ENCODE results near the gene NKIRAS1.

Gene NKIRAS1

GRCh38 chr3:23916886-23917678 lies at the start of gene NKIRAS1, which contains the start of gene RPL15:
TSS of gene NKIRAS1 (minus strand) at chr3:23916990. CDS start at chr3:23910904, 6,086 bp downstream.
TSS of gene RPL15 (plus strand) at chr3:23917132. CDS start at chr3:23917860, 728 bp downstream.
- H3K27me3 ChIP-seq (ENCODE audit: control insufficient read depth in 5 of 5, insufficient read depth in 4 of 5, low read length in 5 of 5), result no peaks in the 10 kb centered on the region

GRCh38 chr3:23966328-23966727 lies 49.5 kb upstream of the NKIRAS1 start:
- Histone ChIP-seq H3K4me3 (ENCODE audit: low read depth in 1 of 5, low read length in 5 of 5) (no peak overlapping the region), H3K9me3 (ENCODE audit: control insufficient read depth in 5 of 5, low read length in 5 of 5) (no peaks in the 10 kb centered on the region), H3K27ac (ENCODE audit: low read depth, low read length) (no peak overlapping the region), H3K4me1 (ENCODE audit: control insufficient read depth in 5 of 5, insufficient read depth in 5 of 5, low read length in 5 of 5) (no peaks in the 10 kb centered on the region), H3K36me3 (ENCODE audit: control insufficient read depth in 5 of 5, insufficient read depth in 5 of 5, low read length in 5 of 5) (peaks cover 47 to 74% (median 50%) of the 10 kb centered on the region in 5 donors), H3K9ac (ENCODE audit: low read length in 5 of 5) (peak overlapping the region in 2 of 5 donors; percentile 13 to 27), H3K27me3 (ENCODE audit: control insufficient read depth in 5 of 5, insufficient read depth in 4 of 5, low read length in 5 of 5) (no peaks in the 10 kb centered on the region)

More at GRCh38 chr3:23916886-23917678, at the start of gene NKIRAS1, which contains the start of gene RPL15:
- peak within 1 kb of the TSS; percentile 91 to 99 (median 96) for H3K4me3 ChIP-seq (ENCODE audit: low read depth in 1 of 5, low read length in 5 of 5)
- H3K36me3 ChIP-seq (ENCODE audit: control insufficient read depth in 5 of 5, insufficient read depth in 5 of 5, low read length in 5 of 5), result peaks cover 17 to 30% (median 23%) of the 10 kb centered on the region in 5 donors
- peak within 1 kb of the TSS; percentile 92 for H3K27ac ChIP-seq (ENCODE audit: low read depth, low read length)
- peak within 1 kb of the TSS; percentile 74 to 99 (median 88) for H3K9ac ChIP-seq (ENCODE audit: low read length in 5 of 5)
- H3K4me1 ChIP-seq (ENCODE audit: control insufficient read depth in 5 of 5, insufficient read depth in 5 of 5, low read length in 5 of 5), result peaks cover 2 to 35% (median 27%) of the 10 kb centered on the region in 5 donors
- no peaks in the 10 kb centered on the region for H3K9me3 ChIP-seq (ENCODE audit: control insufficient read depth in 5 of 5, low read length in 5 of 5)

- Histone ChIP-seq H3K27ac (ENCODE audit: low read depth, low read length) (no peak overlapping the region), H3K9me3 (ENCODE audit: control insufficient read depth in 5 of 5, low read length in 5 of 5) (no peaks in the 10 kb centered on the region), H3K4me1 (ENCODE audit: control insufficient read depth in 5 of 5, insufficient read depth in 5 of 5, low read length in 5 of 5) (no peaks in the 10 kb centered on the region), H3K36me3 (ENCODE audit: control insufficient read depth in 5 of 5, insufficient read depth in 5 of 5, low read length in 5 of 5) (peaks cover 44 to 82% (median 62%) of the 10 kb centered on the region in 5 donors), H3K4me3 (ENCODE audit: low read depth in 1 of 5, low read length in 5 of 5) (no peak overlapping the region), H3K27me3 (ENCODE audit: control insufficient read depth in 5 of 5, insufficient read depth in 4 of 5, low read length in 5 of 5) (no peaks in the 10 kb centered on the region), H3K9ac (ENCODE audit: low read length in 5 of 5) (no peak overlapping the region)
Observed at GRCh38 chr3:23964537-23965235, 47.9 kb upstream of the NKIRAS1 start.

- Histone ChIP-seq H3K36me3 (ENCODE audit: control insufficient read depth in 5 of 5, insufficient read depth in 5 of 5, low read length in 5 of 5) (peaks cover 41 to 79% (median 56%) of the 10 kb centered on the region in 5 donors), H3K9ac (ENCODE audit: low read length in 5 of 5) (no peak overlapping the region), H3K27me3 (ENCODE audit: control insufficient read depth in 5 of 5, insufficient read depth in 4 of 5, low read length in 5 of 5) (no peaks in the 10 kb centered on the region), H3K4me3 (ENCODE audit: low read depth in 1 of 5, low read length in 5 of 5) (no peak overlapping the region), H3K9me3 (ENCODE audit: control insufficient read depth in 5 of 5, low read length in 5 of 5) (no peaks in the 10 kb centered on the region), H3K4me1 (ENCODE audit: control insufficient read depth in 5 of 5, insufficient read depth in 5 of 5, low read length in 5 of 5) (no peaks in the 10 kb centered on the region), H3K27ac (ENCODE audit: low read depth, low read length) (no peak overlapping the region)
Observed at GRCh38 chr3:23961913-23962312, 45.1 kb upstream of the NKIRAS1 start.

GRCh38 chr3:23961066-23961465 lies 44.3 kb upstream of the NKIRAS1 start:
- Histone ChIP-seq H3K9me3 (ENCODE audit: control insufficient read depth in 5 of 5, low read length in 5 of 5) (no peaks in the 10 kb centered on the region), H3K27ac (ENCODE audit: low read depth, low read length) (no peak overlapping the region), H3K4me1 (ENCODE audit: control insufficient read depth in 5 of 5, insufficient read depth in 5 of 5, low read length in 5 of 5) (no peaks in the 10 kb centered on the region), H3K4me3 (ENCODE audit: low read depth in 1 of 5, low read length in 5 of 5) (no peak overlapping the region), H3K36me3 (ENCODE audit: control insufficient read depth in 5 of 5, insufficient read depth in 5 of 5, low read length in 5 of 5) (peaks cover 43 to 75% (median 56%) of the 10 kb centered on the region in 5 donors), H3K9ac (ENCODE audit: low read length in 5 of 5) (no peak overlapping the region), H3K27me3 (ENCODE audit: control insufficient read depth in 5 of 5, insufficient read depth in 4 of 5, low read length in 5 of 5) (no peaks in the 10 kb centered on the region)

GRCh38 chr3:23960649-23961048 lies 43.9 kb upstream of the NKIRAS1 start:
- no peak overlapping the region for H3K4me3 ChIP-seq (ENCODE audit: low read depth in 1 of 5, low read length in 5 of 5)
- no peak overlapping the region for H3K9ac ChIP-seq (ENCODE audit: low read length in 5 of 5)
- H3K36me3 ChIP-seq (ENCODE audit: control insufficient read depth in 5 of 5, insufficient read depth in 5 of 5, low read length in 5 of 5), result peaks cover 39 to 73% (median 54%) of the 10 kb centered on the region in 5 donors
- no peaks in the 10 kb centered on the region for H3K27me3 ChIP-seq (ENCODE audit: control insufficient read depth in 5 of 5, insufficient read depth in 4 of 5, low read length in 5 of 5)
- H3K27ac ChIP-seq (ENCODE audit: low read depth, low read length), result no peak overlapping the region
- H3K4me1 ChIP-seq (ENCODE audit: control insufficient read depth in 5 of 5, insufficient read depth in 5 of 5, low read length in 5 of 5), result no peaks in the 10 kb centered on the region
- H3K9me3 ChIP-seq (ENCODE audit: control insufficient read depth in 5 of 5, low read length in 5 of 5), result no peaks in the 10 kb centered on the region

GRCh38 chr3:23959135-23959900 lies 42.5 kb upstream of the NKIRAS1 start:
- Histone ChIP-seq H3K36me3 (ENCODE audit: control insufficient read depth in 5 of 5, insufficient read depth in 5 of 5, low read length in 5 of 5) (peaks cover 39 to 69% (median 53%) of the 10 kb centered on the region in 5 donors), H3K4me1 (ENCODE audit: control insufficient read depth in 5 of 5, insufficient read depth in 5 of 5, low read length in 5 of 5) (peaks cover 0 to 7% (median 1%) of the 10 kb centered on the region in 5 donors), H3K27ac (ENCODE audit: low read depth, low read length) (peak overlapping the region; percentile 9)

GRCh38 chr3:23956701-23957100 lies 39.9 kb upstream of the NKIRAS1 start:
- peaks cover 0 to 32% (median 23%) of the 10 kb centered on the region in 5 donors for H3K4me1 ChIP-seq (ENCODE audit: control insufficient read depth in 5 of 5, insufficient read depth in 5 of 5, low read length in 5 of 5)

More at GRCh38 chr3:23959135-23959900, 42.5 kb upstream of the NKIRAS1 start:
- H3K27me3 ChIP-seq (ENCODE audit: control insufficient read depth in 5 of 5, insufficient read depth in 4 of 5, low read length in 5 of 5), result no peaks in the 10 kb centered on the region
- H3K9me3 ChIP-seq (ENCODE audit: control insufficient read depth in 5 of 5, low read length in 5 of 5), result no peaks in the 10 kb centered on the region
- H3K4me3 ChIP-seq (ENCODE audit: low read depth in 1 of 5, low read length in 5 of 5), result no peak overlapping the region
- H3K9ac ChIP-seq (ENCODE audit: low read length in 5 of 5), result no peak overlapping the region

GRCh38 chr3:23954144-23954543 lies 37.4 kb upstream of the NKIRAS1 start:
- H3K27ac ChIP-seq (ENCODE audit: low read depth, low read length), result no peak overlapping the region
- H3K9ac ChIP-seq (ENCODE audit: low read length in 5 of 5), result no peak overlapping the region

More at GRCh38 chr3:23956701-23957100, 39.9 kb upstream of the NKIRAS1 start:
- Histone ChIP-seq H3K4me3 (ENCODE audit: low read depth in 1 of 5, low read length in 5 of 5) (no peak overlapping the region), H3K27me3 (ENCODE audit: control insufficient read depth in 5 of 5, insufficient read depth in 4 of 5, low read length in 5 of 5) (no peaks in the 10 kb centered on the region), H3K27ac (ENCODE audit: low read depth, low read length) (no peak overlapping the region), H3K9me3 (ENCODE audit: control insufficient read depth in 5 of 5, low read length in 5 of 5) (no peaks in the 10 kb centered on the region), H3K9ac (ENCODE audit: low read length in 5 of 5) (no peak overlapping the region), H3K36me3 (ENCODE audit: control insufficient read depth in 5 of 5, insufficient read depth in 5 of 5, low read length in 5 of 5) (peaks cover 26 to 51% (median 40%) of the 10 kb centered on the region in 5 donors)

More at GRCh38 chr3:23954144-23954543, 37.4 kb upstream of the NKIRAS1 start:
- H3K36me3 ChIP-seq (ENCODE audit: control insufficient read depth in 5 of 5, insufficient read depth in 5 of 5, low read length in 5 of 5), result peaks cover 11 to 27% (median 20%) of the 10 kb centered on the region in 5 donors
- no peak overlapping the region for H3K4me3 ChIP-seq (ENCODE audit: low read depth in 1 of 5, low read length in 5 of 5)
- H3K27me3 ChIP-seq (ENCODE audit: control insufficient read depth in 5 of 5, insufficient read depth in 4 of 5, low read length in 5 of 5), result no peaks in the 10 kb centered on the region
- no peaks in the 10 kb centered on the region for H3K9me3 ChIP-seq (ENCODE audit: control insufficient read depth in 5 of 5, low read length in 5 of 5)
- H3K4me1 ChIP-seq (ENCODE audit: control insufficient read depth in 5 of 5, insufficient read depth in 5 of 5, low read length in 5 of 5), result peaks cover 0 to 53% (median 45%) of the 10 kb centered on the region in 5 donors
